Adrenal gland (tissue), 12 donors: Measurements from ENCODE around the gene PFKFB2. TPM values are rescaled to one million over a fixed set of nuclear protein-coding genes. Genes with fewer than 3 reads are reported as not detected.

Experiments used
- DNase-seq, 7 donors: peaks; one replicate each; pipeline ENCODE4 v3.0.0-alpha.2; 2019 to 2020
- H3K27ac ChIP-seq, 5 donors: fragments of 200-600 bp; sonication (generic) in 4 of 5; 1 replicate in 3 of 5; 2 replicates in 2 of 5; pipeline versions ENCODE4 v1.5.1 to v1.8.0; 2016 to 2020; ENCODE audit warnings: mild to moderate bottlenecking in 1 of 5
- H3K27me3 ChIP-seq: fragments of 200-600 bp; 2 replicates; pipeline ENCODE4 v1.8.0; 2021
- H3K36me3 ChIP-seq, 2 donors: fragments of 200-600 bp; replicated peaks in 1 of 2; 1 replicate in 1 of 2; 2 replicates in 1 of 2; pipeline versions ENCODE4 v1.5.1 to v1.8.0; 2018 to 2022
- H3K4me1 ChIP-seq, 2 donors: fragments of 200-600 bp; replicated peaks in 1 of 2; 1 replicate in 1 of 2; 2 replicates in 1 of 2; pipeline versions ENCODE4 v1.5.1 to v1.8.0; 2018 to 2021
- H3K4me3 ChIP-seq, 4 donors: fragments of 200-600 bp; sonication (generic) in 3 of 4; one replicate each; pipeline ENCODE4 v1.5.1; 2016 to 2018
- H3K9me3 ChIP-seq, 3 donors: fragments of 200-600 bp; sonication (generic) in 1 of 3; replicated peaks in 1 of 3; 1 replicate in 2 of 3; 2 replicates in 1 of 3; pipeline versions ENCODE4 v1.5.1 to v1.8.0; 2016 to 2021
- CTCF ChIP-seq, 6 experiments: fragments of 450-650 bp in 4 of 6; fragments of 200-600 bp in 2 of 6; sonication (generic) in 1 of 6; IDR thresholded peaks; 1 replicate in 5 of 6; 2 replicates in 1 of 6; pipeline versions ENCODE4 v1.5.1 to v1.8.0; 2016 to 2021; ENCODE audit warnings: antibody characterized with exemption in 6 of 6, mild to moderate bottlenecking in 2 of 6, moderate library complexity in 1 of 6
- POLR2A ChIP-seq, 2 donors: fragments of 450-650 bp; IDR thresholded peaks; one replicate each; pipeline ENCODE4 v1.6.1; 2017; ENCODE audit warnings: antibody characterized with exemption in 2 of 2, mild to moderate bottlenecking in 2 of 2, moderate library complexity in 1 of 2
- WGBS, 4 donors: extraction: QIAGEN DNeasy Blood & Tissue Kit in 2 of 4; methylation state at CpG; one replicate each; pipeline versions ENCODE4 v1.1.5 to v1.1.7; 2013 to 2017; 5-methylcytosine and 5-hydroxymethylcytosine counted together
- intact Hi-C, 2 donors: fragments of 100-400 bp; cut with DNase I; formaldehyde crosslinking; loops; one replicate each; pipeline versions ENCODE4 v1.14.1 to v1.15.0; 2022 to 2023
- polyA plus RNA-seq, 3 donors: library from polyadenylated mRNA; stranded (reverse); fragments of 200-250 nt in 2 of 3; fragments of 350-450 nt in 1 of 3; fragmentation: Illumina TruSeq in 1 of 3; extraction: RNeasy Lipid Tissue Mini Kit (QIAGEN cat#74804) in 1 of 3; gene quantifications; one replicate each; pipeline ENCODE4 v1.2.3, GENCODE V29; 2013 to 2014
- total RNA-seq, 9 donors: library from RNA; depleted of rRNA in 4 of 9; stranded (reverse); fragments of >200 nt in 4 of 9; fragments of 120-200 nt in 1 of 9; fragmentation: NEBNext Ultra II Directional in 1 of 9; extraction: Animal tissue kit (Norgen Biotek cat#: 25700) in 1 of 9; gene quantifications; one replicate each; pipeline versions ENCODE4 v1.1.0 to v1.2.4, GENCODE V29; 2013 to 2023
- donor health status: healthy with polysubstance abuse.
- donor health status: Bipolar disorder and iron deficiency.
- donor health status: DM: yes; HTN: yes; CAD: no.
- donor health status: DM: no; HTN: no; CAD: no.
- donor health status: DM: no; HTN: no; CAD: no.
- donor health status: DM: yes; HTN: yes; CAD: no.

PFKFB2 gene
- total and polyA plus RNA-seq, 12 donors = 3.9 to 25.8 (median 13.5) TPM

GRCh38 chr1:207109004-207109403 lies 55.9 kb downstream of the PFKFB2 start:
- TF ChIP-seq CTCF (IDR thresholded peaks at IDR 0.05) (no peak), POLR2A (IDR thresholded peaks at IDR 0.05) (no peak)
- Histone ChIP-seq H3K4me3 (no peak overlapping the region), H3K4me1 (no peaks in the 10 kb centered on the region), H3K36me3 (no peaks in the 10 kb centered on the region), H3K9me3 (no peaks in the 10 kb centered on the region), H3K27ac (no peak overlapping the region), H3K27me3 (no peaks in the 10 kb centered on the region)
- intact Hi-C loops = no loop called here
- WGBS, 4 donors = 87 to 92% (median 88%) methylated on average over 3 of the region's 3 CpGs
- DNase-seq = no peak

GRCh38 chr1:207112616-207113296 lies 59.7 kb downstream of the PFKFB2 start:
- Histone ChIP-seq H3K27me3 (no peaks in the 10 kb centered on the region), H3K4me1 (no peaks in the 10 kb centered on the region), H3K36me3 (no peaks in the 10 kb centered on the region), H3K27ac (no peak overlapping the region), H3K9me3 (no peaks in the 10 kb centered on the region), H3K4me3 (no peak overlapping the region)
- WGBS, 4 donors = 47 to 62% (median 54%) methylated on average over 2 of the region's 2 CpGs
- TF ChIP-seq CTCF (IDR thresholded peaks at IDR 0.05) (no peak), POLR2A (IDR thresholded peaks at IDR 0.05) (no peak)
- intact Hi-C loops = no loop called here
- no peak for DNase-seq

GRCh38 chr1:207115269-207115668 lies 62.2 kb downstream of the PFKFB2 start:
- intact Hi-C loops = no loop called here
- DNase-seq = no peak
- Histone ChIP-seq H3K9me3 (no peaks in the 10 kb centered on the region), H3K27ac (no peak overlapping the region), H3K4me3 (no peak overlapping the region), H3K27me3 (no peaks in the 10 kb centered on the region), H3K4me1 (no peaks in the 10 kb centered on the region), H3K36me3 (no peaks in the 10 kb centered on the region)
- WGBS, 4 donors = 62 to 74% (median 72%) methylated on average over 5 of the region's 5 CpGs
- TF ChIP-seq POLR2A (IDR thresholded peaks at IDR 0.05) (no peak), CTCF (IDR thresholded peaks at IDR 0.05) (no peak)

GRCh38 chr1:207124389-207124788 lies 71.3 kb downstream of the PFKFB2 start:
- no peaks in the 10 kb centered on the region for H3K27me3 ChIP-seq
- 88 to 93% (median 90%) methylated on average over 3 of the region's 3 CpGs for WGBS, 4 donors
- intact Hi-C loops = no loop called here
- peaks cover 0 to 11% (median 7%) of the 10 kb centered on the region in 3 donors for H3K9me3 ChIP-seq
- H3K27ac ChIP-seq = no peak overlapping the region
- no peaks in the 10 kb centered on the region for H3K4me1 ChIP-seq
- DNase-seq = no peak
- no peak overlapping the region for H3K4me3 ChIP-seq
- no peaks in the 10 kb centered on the region for H3K36me3 ChIP-seq
- no peak for TF ChIP-seq CTCF (IDR thresholded peaks at IDR 0.05)
- TF ChIP-seq POLR2A (IDR thresholded peaks at IDR 0.05) = no peak
